HG03575 (cell line): Measurements from ENCODE around the gene GLRA1.
"Not testable (repeated sequence)": the region's sequence is repeated elsewhere in the genome, so short reads cannot be mapped to it uniquely, and the experiment has no call there.

Experiments used
- ATAC-seq: cut with Tn5 transposase; IDR thresholded peaks from one replicate; pipeline ENCODE4 v1.9.1; 2021; ENCODE audit not compliant: unreplicated experiment, insufficient number of reproducible peaks, low FRiP score; ENCODE audit errors: extremely low read depth

The GLRA1 gene

GRCh38 chr5:151892393-151892792 lies 32.3 kb downstream of the GLRA1 start:
- ATAC-seq, result no peak

DNA sequence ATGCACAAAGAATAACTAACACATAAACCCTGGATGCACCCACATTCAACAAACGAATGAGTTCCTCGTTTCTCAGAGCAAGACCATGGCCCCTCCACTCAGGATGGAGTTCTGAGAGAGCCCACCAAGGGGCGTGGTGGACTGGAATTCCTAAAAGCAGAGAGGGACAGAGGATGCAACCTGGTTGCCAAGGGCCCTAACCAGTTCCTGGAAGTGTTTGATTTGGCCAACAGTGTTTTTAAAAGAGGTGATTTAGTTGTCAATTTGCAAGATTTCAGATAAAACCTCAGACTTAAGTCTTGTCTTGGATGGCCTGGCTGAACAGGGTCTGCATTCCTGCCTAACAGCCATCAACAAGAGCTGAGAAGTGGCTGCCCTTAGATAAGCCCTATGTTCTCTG lies 34.4 kb downstream of the GLRA1 start:
- ATAC-seq, result no peak

- ATAC-seq, result no peak
These were observed 35.0 kb downstream of the GLRA1 start for GRCh38 chr5:151889614-151890013.

DNA sequence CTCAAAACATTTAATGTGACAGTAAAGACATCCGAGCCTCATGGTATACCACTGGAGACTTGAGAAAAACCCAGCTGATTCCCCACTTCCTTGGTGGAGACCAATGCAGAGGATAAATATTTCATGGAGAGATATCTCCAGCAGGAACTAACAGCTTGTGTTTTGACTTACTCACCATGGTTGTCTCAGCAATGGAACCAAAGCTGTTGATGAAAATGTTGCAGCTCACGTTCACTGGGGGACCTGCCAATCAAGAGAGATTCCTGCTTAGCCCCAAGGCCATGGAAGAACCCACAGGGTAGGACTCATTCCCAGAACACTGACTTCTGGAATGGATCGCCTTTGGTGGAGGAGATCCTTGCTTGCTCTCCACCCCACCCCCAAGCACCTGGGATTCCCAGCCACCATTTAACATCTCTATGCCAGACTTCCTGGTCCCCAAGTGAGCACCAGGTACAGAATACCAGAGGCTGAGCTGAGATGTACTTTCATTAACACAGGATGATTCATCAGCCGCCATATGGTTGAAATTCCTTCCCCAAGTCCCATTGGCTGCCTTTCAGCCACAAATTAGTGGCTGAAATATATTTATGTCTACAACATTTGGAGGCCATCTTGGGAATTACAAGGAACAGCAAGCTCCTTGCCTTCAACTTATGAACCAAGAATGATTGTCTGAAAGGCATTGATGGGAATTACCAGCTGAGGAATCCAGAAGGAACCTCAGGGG lies 37.9 kb downstream of the GLRA1 start:
- no peak for ATAC-seq

DNA sequence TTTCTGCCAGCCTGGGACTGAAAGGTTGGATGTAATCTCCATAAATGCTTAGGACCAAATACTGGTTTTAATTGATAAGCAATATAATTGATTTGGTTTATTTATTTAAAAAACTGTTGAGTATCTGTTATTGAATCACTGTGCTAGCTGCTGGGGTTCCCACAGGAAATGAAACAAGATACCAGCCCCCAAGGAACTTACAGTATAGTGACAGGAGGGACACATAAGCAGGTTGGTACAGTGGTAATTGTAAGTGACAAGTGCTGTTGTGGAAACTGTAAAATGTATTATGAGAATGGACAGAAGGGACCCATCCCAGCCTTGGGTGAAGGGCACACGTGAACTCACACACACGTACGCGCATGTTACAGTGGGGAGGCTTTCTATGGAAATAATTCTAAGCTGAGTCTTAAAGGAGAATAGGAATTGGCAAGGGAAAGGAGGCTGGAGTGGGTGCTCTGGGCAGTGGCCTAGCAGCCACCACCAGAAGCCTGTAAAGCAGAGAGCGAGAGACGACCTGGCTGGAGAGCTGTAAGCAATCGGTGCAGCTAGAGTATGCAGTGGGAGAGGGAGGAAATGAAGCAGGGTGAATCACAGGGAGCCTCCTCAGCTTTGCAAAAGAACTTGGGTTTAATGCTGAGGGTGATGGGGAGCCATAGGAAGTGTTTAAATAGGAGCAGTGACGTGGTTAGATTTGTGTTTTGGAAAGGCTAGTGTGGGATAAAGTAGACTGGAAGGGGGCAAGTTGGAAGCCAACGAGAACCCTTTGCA lies 39.3 kb downstream of the GLRA1 start:
- ATAC-seq, result no peak

DNA sequence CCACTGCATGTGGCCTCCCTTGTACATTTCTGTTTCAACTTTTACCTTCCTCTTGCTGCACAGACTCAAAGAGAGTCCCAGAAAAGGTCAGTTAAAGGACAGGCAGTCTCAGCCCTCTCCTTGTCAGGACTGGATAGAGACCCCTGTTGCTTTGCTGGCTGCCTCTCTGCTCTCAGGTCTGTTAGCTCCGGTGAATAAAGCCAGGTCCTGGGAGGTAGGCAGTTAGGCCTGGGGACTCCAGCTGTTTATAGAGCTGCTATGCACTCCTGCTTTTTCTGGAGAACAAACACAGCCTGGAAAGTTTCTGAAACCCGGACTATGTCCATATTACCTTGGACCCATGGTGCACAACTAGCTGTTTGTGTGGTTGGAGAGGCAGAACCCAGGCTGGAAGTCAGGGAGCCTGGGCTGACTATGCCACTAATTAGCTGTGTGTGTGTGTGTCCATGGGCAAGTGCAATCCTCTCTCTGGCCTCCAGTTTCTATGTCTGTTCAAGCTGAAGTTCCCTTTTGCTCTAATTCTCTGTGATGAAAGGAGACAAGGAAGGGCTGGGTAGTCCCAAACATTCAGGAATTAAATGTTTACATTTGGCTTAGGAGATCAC lies 42.9 kb downstream of the GLRA1 start:
- ATAC-seq, result no peak

DNA sequence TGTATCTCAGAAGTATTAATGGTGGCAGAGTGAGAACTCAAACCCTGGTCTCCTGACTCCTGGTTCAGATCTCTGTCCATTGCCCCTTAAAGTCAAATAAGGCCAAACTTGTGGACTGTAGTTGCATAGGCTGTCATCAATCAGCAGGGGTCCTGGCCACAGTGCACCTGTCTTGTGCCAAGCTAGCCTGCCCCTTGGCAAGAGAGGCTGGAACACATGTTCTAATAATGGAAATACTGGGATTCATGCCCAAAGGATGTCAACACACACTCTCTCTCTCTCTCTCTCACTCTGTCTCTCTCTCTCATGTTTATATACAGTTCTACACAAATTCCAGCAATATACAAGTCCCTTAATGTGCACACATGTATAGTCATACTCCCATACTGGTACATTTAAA lies 44.3 kb downstream of the GLRA1 start:
- no peak for ATAC-seq

DNA sequence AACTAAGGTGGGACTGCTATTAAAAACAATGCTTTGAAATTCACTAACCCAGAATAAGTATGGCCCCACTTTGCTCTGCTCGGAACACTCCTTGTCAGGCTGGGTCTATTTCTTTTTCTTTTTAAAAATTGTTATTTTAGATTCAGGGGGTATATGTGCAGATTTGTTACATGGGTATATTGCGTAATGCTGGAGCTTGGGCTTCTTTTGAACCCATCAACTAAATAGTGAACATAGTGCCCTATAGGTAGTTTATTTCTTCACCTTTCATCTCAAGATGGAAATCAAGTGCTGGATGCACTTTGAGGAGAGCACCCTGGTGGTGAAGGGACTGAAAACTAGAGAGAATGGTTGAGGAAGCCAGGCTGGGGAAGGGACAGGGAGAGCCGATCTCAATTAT lies 51.0 kb downstream of the GLRA1 start:
- no peak for ATAC-seq

- no peak for ATAC-seq
These were observed 52.0 kb downstream of the GLRA1 start for GRCh38 chr5:151872701-151873100.

DNA sequence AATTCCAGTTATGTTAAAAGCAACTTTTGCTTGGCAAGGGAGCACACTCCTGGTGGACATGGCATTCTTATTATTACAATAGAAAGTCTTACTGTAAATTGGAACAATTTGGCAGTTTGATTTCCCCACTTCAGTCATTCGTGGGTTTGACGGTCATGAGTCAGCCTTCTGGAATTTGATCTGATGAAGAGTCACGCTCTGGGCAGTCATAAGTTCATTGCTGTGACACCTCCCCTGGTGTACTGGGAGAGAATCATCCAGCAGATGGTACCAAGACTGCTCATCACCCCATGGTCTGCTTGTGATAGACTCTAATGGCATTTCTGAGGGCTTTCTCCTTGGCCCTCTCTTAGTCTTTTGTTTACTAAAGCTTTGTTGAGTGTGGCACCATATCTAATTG lies 53.8 kb downstream of the GLRA1 start:
- no peak for ATAC-seq

DNA sequence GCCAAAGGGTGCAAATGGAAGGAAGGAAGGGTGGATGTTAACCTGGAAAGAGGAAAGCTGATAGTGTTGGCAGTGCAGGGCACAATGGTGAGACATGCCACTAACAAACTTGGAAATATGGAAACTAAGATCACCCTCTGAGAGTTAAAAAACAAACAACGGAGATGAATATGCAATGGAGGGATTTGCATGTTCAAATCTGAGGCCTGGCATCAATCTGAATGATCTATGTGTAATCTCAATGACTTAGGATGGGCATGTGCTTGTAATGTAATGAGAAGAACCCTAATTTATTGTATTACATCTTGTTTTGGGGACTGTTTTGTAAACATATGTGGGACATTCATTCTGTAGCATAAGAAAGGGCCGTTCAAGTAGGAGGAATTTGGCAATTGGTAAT lies 54.4 kb downstream of the GLRA1 start:
- ATAC-seq, result no peak

GRCh38 chr5:151869843-151870242 lies 54.8 kb downstream of the GLRA1 start:
- no peak for ATAC-seq

GRCh38 chr5:151868451-151868850 lies 56.2 kb downstream of the GLRA1 start:
- no peak for ATAC-seq

- ATAC-seq, result no peak
These were observed 60.4 kb downstream of the GLRA1 start for GRCh38 chr5:151864061-151864748.

DNA sequence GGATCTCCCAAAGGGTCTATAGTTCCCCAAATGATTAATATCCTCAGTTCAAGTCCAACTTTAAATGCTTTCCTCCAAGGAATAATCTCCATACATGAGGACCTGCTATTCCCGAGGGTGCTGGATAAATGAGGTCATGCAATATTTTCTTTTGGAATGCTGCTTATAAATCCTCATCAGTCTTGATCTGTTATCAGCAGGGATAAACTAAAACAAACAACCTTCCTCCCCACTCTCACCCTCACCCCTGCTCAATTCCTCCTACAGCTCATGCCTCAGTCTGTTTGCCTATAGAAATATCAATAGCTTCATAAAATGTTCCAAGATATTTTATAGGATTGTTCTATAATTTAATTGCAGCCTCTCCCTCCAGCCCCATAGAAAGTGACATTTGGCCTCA lies 61.1 kb downstream of the GLRA1 start:
- no peak for ATAC-seq

DNA sequence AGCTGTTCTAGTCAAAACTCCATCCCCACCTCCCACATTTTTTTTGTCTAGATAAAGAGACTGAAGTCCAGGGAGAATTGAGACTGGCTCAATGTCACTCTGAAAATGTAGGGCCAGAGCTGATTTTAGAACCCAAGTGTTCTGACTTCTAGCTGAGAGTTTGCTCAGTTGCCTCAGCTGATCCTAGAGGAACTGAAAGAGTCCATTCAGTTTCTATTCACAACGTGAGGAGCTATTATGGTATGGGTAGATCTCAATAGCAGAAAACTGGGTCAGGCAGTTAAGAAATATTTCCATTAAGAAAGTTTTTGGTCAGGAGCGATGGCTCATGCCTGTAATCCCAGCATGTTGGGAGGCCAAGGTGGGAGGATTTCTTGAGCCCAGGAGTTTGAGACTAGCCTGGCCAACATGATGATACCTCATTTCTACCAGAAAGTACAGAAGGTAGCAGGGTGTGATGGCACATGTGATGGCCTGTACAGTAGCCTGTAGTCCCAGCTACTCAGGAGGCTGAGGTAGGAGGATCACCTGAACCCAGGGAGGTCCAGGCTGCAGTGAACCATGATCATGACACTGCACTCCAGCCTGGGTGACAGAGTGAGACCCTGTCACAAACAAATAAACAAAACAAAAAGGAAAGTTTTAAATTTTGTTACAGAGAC lies 61.7 kb downstream of the GLRA1 start:
- ATAC-seq, result no peak

- ATAC-seq, result not testable (repeated sequence)
These were observed 63.8 kb downstream of the GLRA1 start for GRCh38 chr5:151860867-151861266.

- no peak for ATAC-seq
These were observed 67.8 kb downstream of the GLRA1 start for GRCh38 chr5:151856861-151857260.

DNA sequence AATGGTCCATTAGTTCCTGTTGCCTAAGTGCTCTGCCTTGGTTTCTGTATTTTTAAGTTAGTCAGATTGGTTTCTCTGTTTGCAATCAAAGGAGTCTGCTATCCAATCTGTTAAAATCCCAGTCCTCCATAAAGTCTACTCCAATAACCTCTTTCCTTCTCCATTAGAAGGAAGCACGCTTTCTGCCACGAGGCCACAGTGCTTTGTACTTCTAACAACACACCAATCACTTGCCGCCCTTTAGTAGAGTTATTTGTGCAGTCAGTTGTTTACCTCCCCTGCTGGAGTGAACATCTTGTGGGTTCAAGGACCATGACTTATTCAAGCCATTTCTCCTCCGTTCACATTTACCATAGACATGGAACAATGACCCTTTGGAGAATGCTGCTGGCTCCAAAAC lies 69.0 kb downstream of the GLRA1 start:
- no peak for ATAC-seq
